CD4-positive, CD25-positive, alpha-beta regulatory T cell (primary cell): Measurements from ENCODE around the gene SLC34A3. TPM values are rescaled to one million over a fixed set of nuclear protein-coding genes. Genes with fewer than 3 reads are reported as not detected.
A peak's percentile ranks its signal among the peaks of the same experiment; 100 is the strongest.

Source experiments
- ATAC-seq, 2 donors: fragments of 150-1000 bp; cut with Tn5 transposase; one replicate each; pipeline ENCODE4 v1.10.0; 2021; ENCODE audit warnings: low read depth in 2 of 2, moderate number of reproducible peaks in 2 of 2, moderate library complexity in 1 of 2
- DNase-seq, 3 donors: peaks; one replicate each; pipeline versions ENCODE4 v3.0.0 to v3.0.0-alpha.2; 2012 to 2022; ENCODE audit warnings: mixed read lengths in 1 of 3
- H3K27ac ChIP-seq: one replicate; pipeline ENCODE4 v1.7.0; 2013; ENCODE audit warnings: mild to moderate bottlenecking, low read length; ENCODE audit not compliant: insufficient read depth, poor library complexity, severe bottlenecking
- H3K27me3 ChIP-seq: one replicate; pipeline ENCODE4 v1.7.0; 2013; ENCODE audit warnings: low read length; ENCODE audit not compliant: control insufficient read depth, insufficient read depth
- H3K36me3 ChIP-seq: one replicate; pipeline ENCODE4 v1.7.0; 2013; ENCODE audit warnings: mild to moderate bottlenecking, low read length, moderate library complexity; ENCODE audit not compliant: control insufficient read depth, insufficient read depth
- H3K4me1 ChIP-seq: 2 replicates; pipeline ENCODE4 v1.7.0; 2013; ENCODE audit warnings: mild to moderate bottlenecking, low read length; ENCODE audit not compliant: insufficient read depth, control insufficient read depth, poor library complexity, severe bottlenecking
- H3K4me3 ChIP-seq: one replicate; pipeline ENCODE4 v1.7.0; 2013; ENCODE audit warnings: low read depth, mild to moderate bottlenecking, low read length, moderate library complexity
- H3K9me3 ChIP-seq, 2 experiments: 1 replicate in 1 of 2; 2 replicates in 1 of 2; pipeline ENCODE4 v1.7.0; 2013; ENCODE audit warnings: low read length in 2 of 2, mild to moderate bottlenecking in 1 of 2, moderate library complexity in 1 of 2; ENCODE audit not compliant: control insufficient read depth in 2 of 2
- H3K27ac Mint-ChIP-seq, 3 donors: one replicate each; pipeline ENCODE4 v1.8.0; 2020 to 2022; ENCODE audit warnings: mild to moderate bottlenecking in 3 of 3, mixed read lengths in 3 of 3, moderate library complexity in 2 of 3
- H3K27me3 Mint-ChIP-seq: one replicate; pipeline ENCODE4 v1.8.0; 2022; ENCODE audit warnings: mild to moderate bottlenecking, mixed read lengths
- H3K36me3 Mint-ChIP-seq: one replicate; pipeline ENCODE4 v1.8.0; 2020; ENCODE audit warnings: mixed read lengths
- H3K4me1 Mint-ChIP-seq, 4 donors: one replicate each; pipeline ENCODE4 v1.8.0; 2020 to 2022; ENCODE audit warnings: mixed read lengths in 4 of 4, mild to moderate bottlenecking in 1 of 4
- H3K4me3 Mint-ChIP-seq, 4 donors: one replicate each; pipeline ENCODE4 v1.8.0; 2020 to 2022; ENCODE audit warnings: mild to moderate bottlenecking in 4 of 4, mixed read lengths in 4 of 4, moderate library complexity in 3 of 4
- H3K9me3 Mint-ChIP-seq, 7 donors: one replicate each; pipeline ENCODE4 v1.8.0; 2020 to 2022; ENCODE audit warnings: mixed read lengths in 7 of 7, mild to moderate bottlenecking in 3 of 7, moderate library complexity in 2 of 7
- polyA plus RNA-seq, 4 donors: library from polyadenylated mRNA; unstranded; fragments of 300-500 nt; fragmentation: Illumina TruSeq; gene quantifications; one replicate each; pipeline ENCODE4 v1.2.3, GENCODE V29; 2021
- total RNA-seq: library from RNA; stranded (reverse); gene quantifications from one replicate; pipeline ENCODE4 v1.2.3, GENCODE V29; 2022

The SLC34A3 gene
- total and polyA plus RNA-seq, 5 donors from 2014 or later: not detected

DNA sequence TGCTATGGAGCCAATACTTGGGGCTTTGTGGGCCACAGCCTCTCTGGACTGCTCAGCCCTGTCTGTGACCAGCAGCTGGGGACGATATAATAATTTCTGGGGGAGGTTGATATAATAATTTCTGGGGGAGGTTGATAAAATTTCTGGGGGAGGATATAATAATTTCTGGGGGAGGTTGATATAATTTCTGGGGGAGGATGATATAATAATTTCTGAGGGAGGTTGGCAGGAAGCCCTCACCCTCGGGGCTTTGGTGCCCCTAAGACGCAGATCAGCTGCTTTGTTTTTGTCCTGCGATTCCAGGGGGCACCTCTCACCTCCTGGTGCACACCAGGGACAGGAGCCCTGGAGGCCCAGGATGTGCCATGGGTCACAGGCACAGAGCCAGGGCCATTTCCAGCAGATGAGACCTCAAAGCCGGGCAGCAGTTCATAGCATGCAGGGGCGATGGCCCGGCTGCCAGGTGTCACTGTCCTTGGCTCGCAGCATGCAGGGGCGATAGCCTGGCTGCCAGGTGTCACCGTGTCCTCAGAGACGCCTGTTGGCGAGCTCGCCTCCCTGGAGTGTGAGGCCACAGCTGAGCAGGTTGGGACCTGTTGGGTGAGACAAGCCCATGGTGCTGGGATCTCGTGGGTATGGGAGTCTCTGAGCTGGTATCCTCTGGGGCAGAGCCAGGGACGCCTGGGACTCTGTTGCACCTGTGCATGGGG is 43.1 kb downstream of the SLC34A3 start:
- Mint-ChIP-seq H3K4me3 (no peak overlapping the region), H3K36me3 (peaks cover 10% of the 10 kb centered on the region), H3K9me3 (no peaks in the 10 kb centered on the region), H3K4me1 (peaks cover 0 to 27% (median 7%) of the 10 kb centered on the region in 4 donors), H3K27me3 (no peaks in the 10 kb centered on the region), H3K27ac (no peak overlapping the region)
- Histone ChIP-seq H3K4me3 (no peak overlapping the region), H3K27ac (no peak overlapping the region), H3K4me1 (peaks cover 25% of the 10 kb centered on the region), H3K36me3 (peaks cover 9% of the 10 kb centered on the region), H3K27me3 (no peaks in the 10 kb centered on the region), H3K9me3 (no peaks in the 10 kb centered on the region)
- no peak for DNase-seq
- no peak for ATAC-seq

DNA sequence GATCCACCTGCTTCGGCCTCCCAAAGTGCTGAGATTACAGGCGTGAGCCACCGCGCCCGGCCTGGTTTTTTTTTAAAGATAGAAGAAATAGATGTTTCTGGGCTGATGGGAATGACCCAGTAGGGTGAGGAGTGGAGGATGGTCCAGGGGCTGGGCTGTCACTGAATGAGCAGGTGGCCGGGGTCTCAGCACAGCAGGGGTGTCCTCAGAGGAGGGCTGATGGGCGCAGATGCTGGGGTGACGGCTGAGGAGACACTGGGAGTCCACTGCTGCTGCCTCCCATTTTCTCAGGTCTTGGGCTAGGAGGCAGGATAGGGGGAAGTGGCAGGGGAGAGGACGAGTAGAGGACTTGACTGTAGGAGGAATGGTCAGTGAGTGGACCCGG is 44.5 kb downstream of the SLC34A3 start:
- peaks cover 0 to 27% (median 5%) of the 10 kb centered on the region in 4 donors for H3K4me1 Mint-ChIP-seq
- Histone ChIP-seq H3K4me3 (no peak overlapping the region), H3K9me3 (no peaks in the 10 kb centered on the region), H3K36me3 (peaks cover 3% of the 10 kb centered on the region), H3K27ac (no peak overlapping the region), H3K4me1 (peaks cover 29% of the 10 kb centered on the region), H3K27me3 (no peaks in the 10 kb centered on the region)
- no peaks in the 10 kb centered on the region for H3K36me3 Mint-ChIP-seq
- H3K27ac Mint-ChIP-seq: peak overlapping the region in 2 of 3 donors; percentile 32 to 83
- DNase-seq (no peak), ATAC-seq (no peak)
- no peaks in the 10 kb centered on the region for H3K9me3 Mint-ChIP-seq
- no peaks in the 10 kb centered on the region for H3K27me3 Mint-ChIP-seq
- H3K4me3 Mint-ChIP-seq: peak overlapping the region in 3 of 4 donors; percentile 15 to 50 (median 32)

DNA sequence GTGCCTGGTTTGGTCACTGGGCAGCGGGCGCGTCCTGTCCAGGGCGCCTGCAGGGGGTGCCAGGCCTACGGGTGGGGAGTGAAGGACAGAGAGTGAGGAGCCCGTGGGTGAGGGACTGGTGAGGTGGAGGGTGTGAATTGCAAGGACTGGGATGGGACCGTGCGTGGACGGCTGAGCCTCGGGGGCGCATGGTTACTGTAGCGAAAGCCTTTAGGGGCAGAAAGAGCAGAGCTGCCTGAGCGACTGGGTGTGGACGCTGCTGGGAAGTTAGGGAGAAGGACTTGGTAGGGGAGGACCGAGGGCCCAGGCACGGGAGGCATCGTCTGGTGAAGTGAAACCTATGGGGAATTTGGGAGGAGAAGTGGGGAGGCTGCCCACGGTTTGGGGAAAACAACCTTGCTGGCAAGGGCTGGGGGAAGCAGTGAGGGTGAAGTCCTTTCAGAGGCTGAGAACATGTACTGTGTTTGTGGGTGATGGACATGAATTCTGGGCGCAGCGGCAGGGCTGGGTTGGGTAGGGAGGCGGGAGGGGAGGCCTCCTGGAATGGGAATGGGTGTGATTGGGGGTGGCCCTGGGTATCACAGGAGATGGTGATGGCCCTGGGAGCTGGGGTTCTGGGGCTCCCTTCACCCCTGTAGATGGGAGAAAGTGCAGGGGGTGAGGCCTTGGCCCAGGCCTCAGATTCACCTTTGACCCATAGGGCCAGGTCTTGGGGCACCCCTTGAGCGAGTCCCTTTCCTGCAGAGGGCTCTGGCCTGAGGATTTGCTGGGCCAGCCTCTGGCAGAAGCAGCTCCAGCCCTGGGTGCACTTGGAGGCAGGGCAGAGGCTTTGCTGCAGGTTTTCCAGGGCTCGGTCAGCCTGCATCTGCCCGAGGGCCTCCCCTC is 45.1 kb downstream of the SLC34A3 start:
- no peak overlapping the region for H3K4me3 ChIP-seq
- no peak overlapping the region for H3K27ac ChIP-seq
- Mint-ChIP-seq H3K4me3 (peak overlapping the region in 3 of 4 donors; percentile 15 to 50 (median 48)), H3K27ac (peak overlapping the region in 2 of 3 donors; percentile 83), H3K36me3 (no peaks in the 10 kb centered on the region), H3K4me1 (peaks cover 0 to 27% (median 5%) of the 10 kb centered on the region in 4 donors), H3K9me3 (no peaks in the 10 kb centered on the region), H3K27me3 (no peaks in the 10 kb centered on the region)
- no peaks in the 10 kb centered on the region for H3K9me3 ChIP-seq
- H3K36me3 ChIP-seq: peaks cover 3% of the 10 kb centered on the region
- peaks cover 34% of the 10 kb centered on the region for H3K4me1 ChIP-seq
- no peaks in the 10 kb centered on the region for H3K27me3 ChIP-seq
- ATAC-seq (no peak), DNase-seq (no peak)

DNA sequence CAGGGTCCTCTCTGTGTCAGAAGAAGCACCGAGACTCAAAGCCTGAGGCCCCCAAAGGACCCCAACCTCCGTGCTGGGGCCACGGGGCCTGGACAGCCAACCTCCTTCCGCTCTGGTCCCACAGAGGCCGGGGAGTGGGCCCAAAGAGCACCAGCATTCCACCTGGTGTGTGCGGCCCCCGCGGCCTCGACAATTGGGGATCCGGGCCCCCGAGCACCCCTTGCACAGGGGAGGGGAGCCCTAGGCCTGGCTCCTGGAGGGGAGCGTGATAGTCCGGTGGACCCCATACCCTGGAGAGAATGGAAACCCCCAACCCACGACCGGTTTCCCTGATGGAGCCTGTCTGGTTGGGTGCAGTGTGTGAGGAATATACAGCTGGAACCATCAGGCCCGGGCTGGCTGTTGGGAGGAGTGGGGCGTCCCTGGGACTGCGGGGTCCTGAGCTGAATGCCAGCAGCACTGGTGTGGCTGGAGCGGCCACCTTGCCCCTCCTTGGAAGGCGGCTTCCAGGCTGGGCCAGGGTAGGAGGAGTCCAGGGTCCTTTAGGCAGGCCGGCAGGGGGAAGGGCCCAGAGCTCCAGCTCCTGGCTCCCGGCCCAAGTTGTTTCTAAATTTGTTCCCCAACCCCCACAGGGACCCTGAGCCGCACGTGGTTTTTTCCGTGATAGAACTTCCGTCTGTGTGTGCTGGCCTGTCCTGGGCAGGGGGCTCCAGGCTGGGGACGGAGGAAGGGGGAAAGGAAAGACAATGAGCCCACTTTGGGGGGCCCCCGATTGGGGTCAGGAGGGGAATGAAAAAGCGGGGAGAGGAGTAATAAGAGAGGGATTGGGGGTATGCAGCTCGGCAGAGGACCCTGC is 46.0 kb downstream of the SLC34A3 start:
- ATAC-seq (no peak), DNase-seq (no peak)
- Mint-ChIP-seq H3K9me3 (no peaks in the 10 kb centered on the region), H3K4me1 (peaks cover 0 to 23% (median 3%) of the 10 kb centered on the region in 4 donors), H3K36me3 (no peaks in the 10 kb centered on the region), H3K27me3 (no peaks in the 10 kb centered on the region), H3K4me3 (peak overlapping the region; percentile 58 to 87 (median 84)), H3K27ac (peak overlapping the region; percentile 36 to 66 (median 62))
- Histone ChIP-seq H3K9me3 (no peaks in the 10 kb centered on the region), H3K36me3 (peaks cover 3% of the 10 kb centered on the region), H3K27me3 (no peaks in the 10 kb centered on the region), H3K4me3 (no peak overlapping the region), H3K27ac (peak overlapping the region; percentile 60), H3K4me1 (peaks cover 30% of the 10 kb centered on the region)

DNA sequence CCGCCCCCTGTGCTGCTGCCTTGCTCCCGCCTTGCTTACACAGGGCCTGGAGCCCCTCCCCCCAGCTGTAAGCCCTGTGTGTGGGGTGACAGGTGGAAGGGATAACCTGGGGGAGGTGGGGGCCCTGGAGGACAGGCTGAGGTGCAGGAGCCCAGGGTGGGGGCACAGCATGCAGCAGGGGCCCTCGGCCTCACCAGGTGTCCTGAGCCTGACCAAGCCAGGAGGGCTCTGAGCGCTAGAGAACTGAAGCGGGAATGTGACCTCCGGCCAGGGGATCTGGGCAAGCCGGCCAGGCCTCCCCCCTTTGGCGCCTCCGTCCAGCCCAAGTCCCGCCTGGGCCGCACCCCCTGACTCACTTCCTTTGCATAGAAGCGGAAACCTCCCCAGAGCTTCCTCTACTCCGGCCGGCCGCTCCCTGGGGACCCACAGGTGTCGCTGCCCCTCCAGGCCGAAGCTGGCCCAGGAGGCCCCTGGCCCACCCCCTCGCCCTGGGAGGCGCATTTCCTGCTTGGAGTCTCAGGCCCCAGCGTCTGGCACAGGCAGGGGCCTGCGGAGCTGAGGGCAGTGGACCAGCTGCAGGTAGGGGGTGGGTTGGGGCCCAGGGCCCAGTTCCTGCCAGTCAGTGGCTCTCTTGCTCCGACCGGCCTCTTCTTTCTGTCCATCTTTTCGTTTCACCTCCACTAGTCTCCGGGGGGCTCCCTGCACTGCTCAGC is 46.8 kb downstream of the SLC34A3 start, which contains the start of gene TOR4A:
Gene TOR4A, plus strand, starts transcription at position 398 of the 713 bp plus-strand sequence. CDS start 964 bp downstream, outside the sequence.
- peak within 1 kb of the TSS; percentile 60 for H3K27ac ChIP-seq
- peak within 1 kb of the TSS; percentile 82 to 93 (median 86) for H3K4me3 Mint-ChIP-seq
- H3K4me1 ChIP-seq: peaks cover 29% of the 10 kb centered on the region
- peaks cover 0 to 25% (median 3%) of the 10 kb centered on the region in 4 donors for H3K4me1 Mint-ChIP-seq
- H3K36me3 ChIP-seq: peaks cover 3% of the 10 kb centered on the region
- H3K27me3 ChIP-seq: no peaks in the 10 kb centered on the region
- H3K27me3 Mint-ChIP-seq: no peaks in the 10 kb centered on the region
- H3K36me3 Mint-ChIP-seq: no peaks in the 10 kb centered on the region
- DNase-seq (peak in 1 of 3 donors; percentile 72), ATAC-seq (peak; percentile 40 to 67)
- no peaks in the 10 kb centered on the region for H3K9me3 Mint-ChIP-seq
- peak within 1 kb of the TSS; percentile 36 to 96 (median 62) for H3K27ac Mint-ChIP-seq
- H3K9me3 ChIP-seq: no peaks in the 10 kb centered on the region
- H3K4me3 ChIP-seq: no peak within 1 kb of the TSS

DNA sequence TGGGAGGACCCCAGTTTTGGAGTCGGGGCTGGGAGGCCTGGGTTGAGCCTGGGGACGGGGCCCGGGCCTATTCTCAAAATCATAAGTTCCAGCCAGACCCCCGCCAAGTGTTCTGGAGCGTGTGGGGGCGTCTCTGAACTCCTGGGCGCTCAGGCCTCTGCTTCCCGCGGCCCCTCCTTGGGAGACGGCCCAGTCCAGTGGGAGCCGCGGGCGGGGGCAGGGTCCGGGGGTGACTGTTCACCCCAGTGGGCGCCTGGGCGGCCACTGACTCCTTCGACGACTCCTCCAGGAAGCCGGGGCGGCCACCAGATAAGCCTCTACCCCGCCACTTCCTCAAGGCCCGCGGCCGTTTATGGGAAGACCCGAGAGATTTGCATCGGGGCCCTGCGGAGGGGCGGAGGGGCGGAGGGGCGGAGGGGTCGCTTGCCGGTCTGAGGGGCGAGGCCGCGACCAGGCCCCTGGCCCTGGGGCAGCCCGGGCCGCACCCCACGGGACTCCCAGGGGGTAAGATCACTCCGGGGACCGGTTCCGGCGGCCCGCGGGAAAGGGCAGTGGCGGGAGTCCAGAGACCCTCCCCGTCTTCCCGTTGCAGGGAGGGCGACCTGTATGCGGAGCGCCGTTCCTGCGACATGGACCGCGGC is 47.5 kb downstream of the SLC34A3 start:
- Histone ChIP-seq H3K9me3 (no peaks in the 10 kb centered on the region), H3K27ac (peak overlapping the region; percentile 60), H3K4me1 (peaks cover 29% of the 10 kb centered on the region), H3K36me3 (peaks cover 3% of the 10 kb centered on the region), H3K27me3 (no peaks in the 10 kb centered on the region), H3K4me3 (no peak overlapping the region)
- DNase-seq (peak in 1 of 3 donors; percentile 43), ATAC-seq (no peak)
- no peaks in the 10 kb centered on the region for H3K27me3 Mint-ChIP-seq
- peak overlapping the region; percentile 82 to 93 (median 86) for H3K4me3 Mint-ChIP-seq
- H3K4me1 Mint-ChIP-seq: peaks cover 0 to 25% (median 3%) of the 10 kb centered on the region in 4 donors
- peak overlapping the region in 2 of 3 donors; percentile 41 to 96 for H3K27ac Mint-ChIP-seq
- H3K9me3 Mint-ChIP-seq: no peaks in the 10 kb centered on the region
- no peaks in the 10 kb centered on the region for H3K36me3 Mint-ChIP-seq
